ENCODE measurements around the gene GMPS.
"Not testable (repeated sequence)": the region's sequence is repeated elsewhere in the genome, so short reads cannot be mapped to it uniquely, and the experiment has no call there.

GMPS gene

DNA sequence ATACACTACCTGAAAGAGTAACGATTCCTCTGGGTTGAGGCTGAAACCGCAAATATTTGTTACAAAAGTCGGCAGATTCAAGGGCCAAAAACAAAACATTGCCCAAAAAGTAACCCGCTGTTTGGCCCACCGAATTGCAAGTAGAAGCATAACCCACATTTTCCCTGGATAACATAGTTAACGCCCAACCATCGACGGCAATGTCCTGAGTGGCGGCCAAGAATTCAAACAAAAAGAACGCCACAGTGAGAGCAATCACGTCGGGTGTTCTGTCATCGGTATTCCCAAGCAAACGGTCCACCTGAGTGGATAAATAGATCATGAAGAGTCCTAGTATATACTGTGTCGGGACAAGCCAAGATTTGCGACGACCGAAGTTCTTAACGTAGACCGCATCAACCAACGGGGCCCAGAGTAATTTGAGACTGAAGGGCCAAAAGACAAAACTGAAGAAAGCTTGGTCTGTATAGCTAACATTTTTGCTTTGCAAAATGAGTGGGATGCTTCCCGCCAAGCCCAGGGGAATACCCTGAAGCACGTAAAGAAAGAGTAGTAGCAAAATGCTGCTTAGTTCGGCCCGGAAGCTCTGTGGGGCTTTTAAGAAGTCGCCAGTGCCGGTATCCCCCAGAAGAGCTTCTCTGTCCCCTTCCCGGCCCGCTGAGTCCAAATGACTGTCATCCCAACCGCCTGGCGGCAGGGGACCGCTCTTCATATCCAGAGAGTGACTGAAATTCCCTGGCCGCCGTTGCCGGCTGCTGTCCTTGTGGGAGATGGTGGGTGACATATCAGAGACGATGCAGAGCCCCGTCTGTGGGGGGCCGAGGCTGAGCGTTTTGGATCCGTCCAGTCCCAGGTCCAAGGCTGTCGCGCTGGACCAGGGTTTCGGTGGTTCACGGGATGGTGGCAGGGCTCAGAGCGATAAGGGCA is 17.0 kb upstream of the GMPS start:
- peaks cover 38% of the 10 kb centered on the region for H3K4me1 ChIP-seq (ENCODE audit: low read depth, poor library complexity, severe bottlenecking)

DNA sequence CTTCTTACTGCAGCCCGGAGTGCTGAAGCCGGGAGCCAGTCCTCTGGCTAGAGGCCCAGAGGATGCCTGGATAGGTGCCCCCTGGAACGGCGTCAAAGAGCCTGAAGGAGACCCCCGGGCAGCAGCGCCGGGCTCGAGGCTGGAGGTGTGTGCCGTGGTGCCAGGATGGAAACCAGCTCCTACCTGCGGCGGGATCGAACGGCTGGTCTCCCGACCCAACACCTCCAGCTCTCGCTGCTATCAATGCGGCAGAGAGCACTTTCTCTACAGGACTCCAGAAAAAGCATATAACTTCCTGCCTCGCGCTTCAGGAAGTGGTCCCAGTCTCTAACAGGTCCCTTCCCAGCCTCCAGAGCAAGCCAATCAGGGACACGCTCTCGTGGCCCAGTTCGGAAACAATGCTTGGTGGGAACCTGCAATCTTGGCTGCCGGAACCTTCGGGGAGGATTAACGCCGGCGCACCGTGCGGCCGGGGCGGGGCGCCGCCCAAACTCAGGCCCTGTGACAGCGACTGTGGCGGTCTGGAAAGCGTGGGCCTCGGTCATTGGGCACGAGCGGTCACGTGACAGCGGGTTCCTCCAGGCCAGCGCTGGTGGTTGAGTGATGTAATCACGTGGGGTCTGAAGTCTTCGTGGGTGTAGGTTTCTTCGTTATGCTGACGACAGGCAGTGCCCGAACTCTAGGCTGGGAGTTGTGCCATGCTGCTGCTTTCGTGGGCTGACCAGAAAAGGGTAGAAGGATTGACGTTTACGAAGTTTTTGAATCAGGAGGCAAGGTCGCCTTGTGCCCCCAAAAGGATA is 16.1 kb upstream of the GMPS start, which contains the start of gene SLC33A1:
SLC33A1 (minus strand) TSS at position 287 of the 800 bp plus-strand sequence. CDS start 430 bp downstream, outside the sequence.
- H3K4me3 ChIP-seq (IDR thresholded peaks at IDR 0.05; ENCODE audit: insufficient read depth, low read depth, low read length), result peak within 1 kb of the TSS; percentile 96
- peaks cover 37% of the 10 kb centered on the region for H3K4me1 ChIP-seq (ENCODE audit: low read depth, poor library complexity, severe bottlenecking)
- no peak for TF ChIP-seq CTCF (conservative IDR thresholded peaks at IDR 0.05; ENCODE audit: low read depth, low read length)
- H3K9ac ChIP-seq, result peak within 1 kb of the TSS; percentile 94
- H4K20me1 ChIP-seq (ENCODE audit: insufficient read depth), result peaks cover 9% of the 10 kb centered on the region; the same call in 1 of the 2 replicates
- peak within 1 kb of the TSS; percentile 94 for H3K27ac ChIP-seq
- H3K79me2 ChIP-seq (ENCODE audit: insufficient read depth, low read depth), result peaks cover 45% of the 10 kb centered on the region
- H2AFZ ChIP-seq (ENCODE audit: low read depth), result peak within 1 kb of the TSS; percentile 80
- H3K4me2 ChIP-seq, result peak within 1 kb of the TSS; percentile 97
- no peaks in the 10 kb centered on the region for H3K36me3 ChIP-seq (ENCODE audit: insufficient read depth)
- H3K27me3 ChIP-seq (ENCODE audit: insufficient read depth, low read depth), result no peaks in the 10 kb centered on the region

More for the DNA sequence above, 17.0 kb upstream of the GMPS start:
- H3K4me2 ChIP-seq, result peak overlapping the region; percentile 97
- H3K79me2 ChIP-seq (ENCODE audit: insufficient read depth, low read depth), result peaks cover 50% of the 10 kb centered on the region
- peak overlapping the region; percentile 54 for H2AFZ ChIP-seq (ENCODE audit: low read depth)
- H4K20me1 ChIP-seq (ENCODE audit: insufficient read depth), result peaks cover 9% of the 10 kb centered on the region; the same call in 1 of the 2 replicates
- no peaks in the 10 kb centered on the region for H3K27me3 ChIP-seq (ENCODE audit: insufficient read depth, low read depth)
- H3K27ac ChIP-seq, result peak overlapping the region; percentile 94
- H3K4me3 ChIP-seq (IDR thresholded peaks at IDR 0.05; ENCODE audit: insufficient read depth, low read depth, low read length), result peak overlapping the region; percentile 96
- H3K36me3 ChIP-seq (ENCODE audit: insufficient read depth), result no peaks in the 10 kb centered on the region
- H3K9ac ChIP-seq, result peak overlapping the region; percentile 94
- no peak for TF ChIP-seq CTCF (conservative IDR thresholded peaks at IDR 0.05; ENCODE audit: low read depth, low read length)

GRCh38 chr3:155859859-155860258 is 10.6 kb upstream of the GMPS start:
- TF ChIP-seq CTCF (conservative IDR thresholded peaks at IDR 0.05; ENCODE audit: low read depth, low read length), result 0 out of 2 replicates have a peak, but pooled peaks have one; percentile 25
- H3K36me3 ChIP-seq (ENCODE audit: insufficient read depth), result no peaks in the 10 kb centered on the region
- H2AFZ ChIP-seq (ENCODE audit: low read depth), result peak overlapping the region; percentile 56
- peaks cover 26% of the 10 kb centered on the region for H3K4me1 ChIP-seq (ENCODE audit: low read depth, poor library complexity, severe bottlenecking)
- no peaks in the 10 kb centered on the region for H4K20me1 ChIP-seq (ENCODE audit: insufficient read depth)
- no peak overlapping the region for H3K9ac ChIP-seq
- H3K4me3 ChIP-seq (IDR thresholded peaks at IDR 0.05; ENCODE audit: insufficient read depth, low read depth, low read length), result no peak overlapping the region
- peak overlapping the region; percentile 4; the same call in 1 of the 2 replicates for H3K27ac ChIP-seq
- no peaks in the 10 kb centered on the region for H3K79me2 ChIP-seq (ENCODE audit: insufficient read depth, low read depth)
- peak overlapping the region; percentile 10 for H3K4me2 ChIP-seq
- no peaks in the 10 kb centered on the region for H3K27me3 ChIP-seq (ENCODE audit: insufficient read depth, low read depth)

DNA sequence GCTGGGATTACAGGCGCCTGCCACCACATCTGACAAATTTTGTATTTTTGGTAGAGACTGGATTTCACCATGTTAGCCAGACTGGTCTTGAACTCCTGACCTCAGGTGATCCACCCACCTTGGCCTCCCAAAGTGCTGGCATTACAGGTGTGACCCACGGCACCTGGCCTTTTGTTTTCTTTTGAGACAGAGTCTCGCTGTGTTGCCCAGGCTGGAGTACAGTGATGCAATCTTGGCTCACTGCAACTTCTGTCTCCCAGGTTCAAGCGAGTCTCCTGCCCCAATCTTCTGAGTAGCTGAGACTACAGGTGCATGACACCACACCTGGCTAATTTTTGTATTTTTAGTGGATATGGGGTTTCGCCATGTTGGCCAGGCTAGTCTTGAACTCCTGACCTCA is 10.0 kb upstream of the GMPS start:
- not testable (repeated sequence) for H3K4me3 ChIP-seq (IDR thresholded peaks at IDR 0.05; ENCODE audit: insufficient read depth, low read depth, low read length); H3K27me3 ChIP-seq (ENCODE audit: insufficient read depth, low read depth); H3K36me3 ChIP-seq (ENCODE audit: insufficient read depth); H4K20me1 ChIP-seq (ENCODE audit: insufficient read depth); H3K4me2 ChIP-seq; H2AFZ ChIP-seq (ENCODE audit: low read depth); H3K9ac ChIP-seq; H3K79me2 ChIP-seq (ENCODE audit: insufficient read depth, low read depth)
- Histone ChIP-seq H3K27ac (peak overlapping the region; percentile 4; the same call in 1 of the 2 replicates), H3K4me1 (ENCODE audit: low read depth, poor library complexity, severe bottlenecking) (peaks cover 26% of the 10 kb centered on the region)

Measured in KMS-11 (cell line).